ENCODE results near the gene PAGR1. TPM values are rescaled to one million over a fixed set of nuclear protein-coding genes. Genes with fewer than 3 reads are reported as not detected.

PAGR1 gene
- total and polyA plus RNA-seq, 4 donors = 7.3 to 18.7 (median 14.0) TPM

DNA sequence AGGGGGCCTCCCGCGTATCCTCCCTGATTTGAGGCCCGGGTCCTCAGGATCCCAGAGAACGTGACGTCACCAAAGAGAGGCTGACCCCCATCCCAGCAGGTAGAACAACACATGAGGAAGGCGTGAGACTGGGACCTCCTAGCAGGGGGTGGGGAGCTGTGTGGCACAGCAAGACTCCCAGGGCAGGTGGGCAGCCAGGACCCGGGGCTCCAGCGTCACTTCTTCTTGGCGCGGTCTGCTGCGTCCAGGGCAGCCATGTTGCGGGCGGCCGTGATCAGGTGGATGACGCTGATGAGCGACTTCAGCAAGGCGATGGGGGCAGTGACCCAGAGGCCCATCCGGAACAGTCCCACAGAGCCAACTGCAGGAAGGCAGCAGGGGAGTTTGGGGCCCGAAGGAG is 43.0 kb downstream of the PAGR1 start:
- peaks cover 0 to 19% (median 8%) of the 10 kb centered on the region in 4 donors for H3K36me3 ChIP-seq (ENCODE audit: control insufficient read depth in 4 of 4, insufficient read depth in 3 of 4, low read depth in 1 of 4, low read length in 3 of 4)
- no peak for TF ChIP-seq GABPA (IDR thresholded peaks at IDR 0.05 in 1 of 2, conservative IDR thresholded peaks at IDR 0.05 in 1 of 2)
- WGBS = 92% methylated on average over 19 of the region's 19 CpGs
- H3K27me3 ChIP-seq (ENCODE audit: control insufficient read depth in 4 of 4, insufficient read depth in 4 of 4, low read length in 3 of 4) = no peaks in the 10 kb centered on the region
- H3K4me1 ChIP-seq (ENCODE audit: control insufficient read depth in 4 of 4, insufficient read depth in 4 of 4, low read length in 3 of 4) = peaks cover 7 to 36% (median 22%) of the 10 kb centered on the region in 4 donors
- H3K27ac ChIP-seq (ENCODE audit: low read depth in 1 of 2, low read length in 2 of 2) = no peak overlapping the region
- H3K9me3 ChIP-seq (ENCODE audit: control insufficient read depth in 4 of 4, low read length in 3 of 4) = no peaks in the 10 kb centered on the region
- no peak for DNase-seq (ENCODE audit: low spot score)
- no peak overlapping the region for H3K9ac ChIP-seq (ENCODE audit: low read depth in 1 of 2, low read length in 2 of 2)
- no peak overlapping the region for H3K4me3 ChIP-seq (ENCODE audit: low read depth in 1 of 3, low read length in 3 of 3)

DNA sequence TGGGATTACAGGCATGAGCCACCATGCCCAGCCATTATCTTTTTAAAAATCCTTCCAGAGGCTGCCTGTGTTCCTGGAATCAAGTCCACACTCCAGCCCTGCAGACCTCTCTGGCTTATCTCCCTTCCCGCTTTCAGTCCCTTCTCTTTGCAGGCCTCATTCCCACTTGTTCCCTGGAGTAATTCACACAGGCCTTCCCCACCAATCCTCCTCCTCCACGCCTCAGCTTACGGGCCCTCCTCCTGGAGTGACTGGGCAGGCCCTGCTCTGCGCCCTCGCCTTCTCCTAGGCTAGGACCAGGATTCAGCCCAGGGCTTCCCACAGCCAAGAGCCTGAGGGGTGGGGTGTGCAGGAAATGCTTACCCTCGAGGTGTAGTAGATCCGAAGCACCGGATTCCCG is 44.3 kb downstream of the PAGR1 start:
- peaks cover 0 to 19% (median 8%) of the 10 kb centered on the region in 4 donors for H3K36me3 ChIP-seq (ENCODE audit: control insufficient read depth in 4 of 4, insufficient read depth in 3 of 4, low read depth in 1 of 4, low read length in 3 of 4)
- H3K27ac ChIP-seq (ENCODE audit: low read depth in 1 of 2, low read length in 2 of 2) = no peak overlapping the region
- WGBS = 96% methylated on average over 9 of the region's 9 CpGs
- no peak overlapping the region for H3K4me3 ChIP-seq (ENCODE audit: low read depth in 1 of 3, low read length in 3 of 3)
- no peak overlapping the region for H3K9ac ChIP-seq (ENCODE audit: low read depth in 1 of 2, low read length in 2 of 2)
- DNase-seq (ENCODE audit: low spot score) = no peak
- no peak for TF ChIP-seq EGR1 (IDR thresholded peaks at IDR 0.05; ENCODE audit: low read depth in 2 of 2)
- TF ChIP-seq, protein P1, sequence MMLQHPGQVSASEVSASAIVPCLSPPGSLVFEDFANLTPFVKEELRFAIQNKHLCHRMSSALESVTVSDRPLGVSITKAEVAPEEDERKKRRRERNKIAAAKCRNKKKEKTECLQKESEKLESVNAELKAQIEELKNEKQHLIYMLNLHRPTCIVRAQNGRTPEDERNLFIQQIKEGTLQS (IDR thresholded peaks at IDR 0.05) = no peak
- no peak for TF ChIP-seq NR2F2 (IDR thresholded peaks at IDR 0.05)
- TF ChIP-seq, protein P2, sequence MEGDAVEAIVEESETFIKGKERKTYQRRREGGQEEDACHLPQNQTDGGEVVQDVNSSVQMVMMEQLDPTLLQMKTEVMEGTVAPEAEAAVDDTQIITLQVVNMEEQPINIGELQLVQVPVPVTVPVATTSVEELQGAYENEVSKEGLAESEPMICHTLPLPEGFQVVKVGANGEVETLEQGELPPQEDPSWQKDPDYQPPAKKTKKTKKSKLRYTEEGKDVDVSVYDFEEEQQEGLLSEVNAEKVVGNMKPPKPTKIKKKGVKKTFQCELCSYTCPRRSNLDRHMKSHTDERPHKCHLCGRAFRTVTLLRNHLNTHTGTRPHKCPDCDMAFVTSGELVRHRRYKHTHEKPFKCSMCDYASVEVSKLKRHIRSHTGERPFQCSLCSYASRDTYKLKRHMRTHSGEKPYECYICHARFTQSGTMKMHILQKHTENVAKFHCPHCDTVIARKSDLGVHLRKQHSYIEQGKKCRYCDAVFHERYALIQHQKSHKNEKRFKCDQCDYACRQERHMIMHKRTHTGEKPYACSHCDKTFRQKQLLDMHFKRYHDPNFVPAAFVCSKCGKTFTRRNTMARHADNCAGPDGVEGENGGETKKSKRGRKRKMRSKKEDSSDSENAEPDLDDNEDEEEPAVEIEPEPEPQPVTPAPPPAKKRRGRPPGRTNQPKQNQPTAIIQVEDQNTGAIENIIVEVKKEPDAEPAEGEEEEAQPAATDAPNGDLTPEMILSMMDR (IDR thresholded peaks at IDR 0.05; ENCODE audit: low read depth, low read length, missing input control) = no peak
- TF ChIP-seq, protein P3, sequence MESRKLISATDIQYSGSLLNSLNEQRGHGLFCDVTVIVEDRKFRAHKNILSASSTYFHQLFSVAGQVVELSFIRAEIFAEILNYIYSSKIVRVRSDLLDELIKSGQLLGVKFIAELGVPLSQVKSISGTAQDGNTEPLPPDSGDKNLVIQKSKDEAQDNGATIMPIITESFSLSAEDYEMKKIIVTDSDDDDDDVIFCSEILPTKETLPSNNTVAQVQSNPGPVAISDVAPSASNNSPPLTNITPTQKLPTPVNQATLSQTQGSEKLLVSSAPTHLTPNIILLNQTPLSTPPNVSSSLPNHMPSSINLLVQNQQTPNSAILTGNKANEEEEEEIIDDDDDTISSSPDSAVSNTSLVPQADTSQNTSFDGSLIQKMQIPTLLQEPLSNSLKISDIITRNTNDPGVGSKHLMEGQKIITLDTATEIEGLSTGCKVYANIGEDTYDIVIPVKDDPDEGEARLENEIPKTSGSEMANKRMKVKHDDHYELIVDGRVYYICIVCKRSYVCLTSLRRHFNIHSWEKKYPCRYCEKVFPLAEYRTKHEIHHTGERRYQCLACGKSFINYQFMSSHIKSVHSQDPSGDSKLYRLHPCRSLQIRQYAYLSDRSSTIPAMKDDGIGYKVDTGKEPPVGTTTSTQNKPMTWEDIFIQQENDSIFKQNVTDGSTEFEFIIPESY (IDR thresholded peaks at IDR 0.05) = no peak
- no peak for TF ChIP-seq HNF4G (IDR thresholded peaks at IDR 0.05)
- no peak for TF ChIP-seq GABPA (IDR thresholded peaks at IDR 0.05 in 1 of 2, conservative IDR thresholded peaks at IDR 0.05 in 1 of 2)
- peaks cover 7 to 36% (median 22%) of the 10 kb centered on the region in 4 donors for H3K4me1 ChIP-seq (ENCODE audit: control insufficient read depth in 4 of 4, insufficient read depth in 4 of 4, low read length in 3 of 4)
- H3K27me3 ChIP-seq (ENCODE audit: control insufficient read depth in 4 of 4, insufficient read depth in 4 of 4, low read length in 3 of 4) = no peaks in the 10 kb centered on the region
- H3K9me3 ChIP-seq (ENCODE audit: control insufficient read depth in 4 of 4, low read length in 3 of 4) = no peaks in the 10 kb centered on the region

DNA sequence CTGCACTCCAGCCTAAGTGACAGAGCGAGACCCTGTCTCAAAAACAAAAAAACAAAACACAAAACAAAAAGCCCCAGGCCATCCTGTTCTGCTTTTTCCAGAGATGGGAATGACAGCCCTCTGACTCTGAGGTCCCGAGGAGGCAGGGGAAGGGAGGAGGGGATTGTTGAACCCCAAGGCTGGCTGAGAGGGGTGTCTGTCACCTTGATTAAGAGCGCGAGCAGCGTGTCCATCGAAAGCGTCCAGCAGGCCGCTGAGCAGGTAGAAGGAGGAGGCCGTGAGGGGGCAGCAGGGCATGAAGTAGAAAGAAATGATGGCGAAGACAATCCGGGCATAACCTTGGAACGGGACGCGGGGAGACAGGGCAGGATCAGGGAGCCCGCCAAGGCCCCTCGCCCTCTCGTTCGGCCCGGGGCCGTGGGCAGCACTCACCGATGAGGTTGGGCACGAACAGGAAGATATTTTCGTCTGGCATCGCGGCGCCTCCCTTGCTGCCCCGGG is 46.5 kb downstream of the PAGR1 start:
- H3K36me3 ChIP-seq (ENCODE audit: control insufficient read depth in 4 of 4, insufficient read depth in 3 of 4, low read depth in 1 of 4, low read length in 3 of 4) = peaks cover 0 to 19% (median 8%) of the 10 kb centered on the region in 4 donors
- peak overlapping the region; percentile 88 to 95 for H3K27ac ChIP-seq (ENCODE audit: low read depth in 1 of 2, low read length in 2 of 2)
- no peaks in the 10 kb centered on the region for H3K9me3 ChIP-seq (ENCODE audit: control insufficient read depth in 4 of 4, low read length in 3 of 4)
- no peaks in the 10 kb centered on the region for H3K27me3 ChIP-seq (ENCODE audit: control insufficient read depth in 4 of 4, insufficient read depth in 4 of 4, low read length in 3 of 4)
- peak; percentile 45 for DNase-seq (ENCODE audit: low spot score)
- 3% methylated on average over 27 of the region's 27 CpGs for WGBS
- H3K9ac ChIP-seq (ENCODE audit: low read depth in 1 of 2, low read length in 2 of 2) = peak overlapping the region; percentile 56 to 97
- H3K4me3 ChIP-seq (ENCODE audit: low read depth in 1 of 3, low read length in 3 of 3) = peak overlapping the region; percentile 87 to 98 (median 93)
- H3K4me1 ChIP-seq (ENCODE audit: control insufficient read depth in 4 of 4, insufficient read depth in 4 of 4, low read length in 3 of 4) = peaks cover 7 to 36% (median 22%) of the 10 kb centered on the region in 4 donors
- no peak for TF ChIP-seq HNF4G (IDR thresholded peaks at IDR 0.05)
- TF ChIP-seq, protein P4, sequence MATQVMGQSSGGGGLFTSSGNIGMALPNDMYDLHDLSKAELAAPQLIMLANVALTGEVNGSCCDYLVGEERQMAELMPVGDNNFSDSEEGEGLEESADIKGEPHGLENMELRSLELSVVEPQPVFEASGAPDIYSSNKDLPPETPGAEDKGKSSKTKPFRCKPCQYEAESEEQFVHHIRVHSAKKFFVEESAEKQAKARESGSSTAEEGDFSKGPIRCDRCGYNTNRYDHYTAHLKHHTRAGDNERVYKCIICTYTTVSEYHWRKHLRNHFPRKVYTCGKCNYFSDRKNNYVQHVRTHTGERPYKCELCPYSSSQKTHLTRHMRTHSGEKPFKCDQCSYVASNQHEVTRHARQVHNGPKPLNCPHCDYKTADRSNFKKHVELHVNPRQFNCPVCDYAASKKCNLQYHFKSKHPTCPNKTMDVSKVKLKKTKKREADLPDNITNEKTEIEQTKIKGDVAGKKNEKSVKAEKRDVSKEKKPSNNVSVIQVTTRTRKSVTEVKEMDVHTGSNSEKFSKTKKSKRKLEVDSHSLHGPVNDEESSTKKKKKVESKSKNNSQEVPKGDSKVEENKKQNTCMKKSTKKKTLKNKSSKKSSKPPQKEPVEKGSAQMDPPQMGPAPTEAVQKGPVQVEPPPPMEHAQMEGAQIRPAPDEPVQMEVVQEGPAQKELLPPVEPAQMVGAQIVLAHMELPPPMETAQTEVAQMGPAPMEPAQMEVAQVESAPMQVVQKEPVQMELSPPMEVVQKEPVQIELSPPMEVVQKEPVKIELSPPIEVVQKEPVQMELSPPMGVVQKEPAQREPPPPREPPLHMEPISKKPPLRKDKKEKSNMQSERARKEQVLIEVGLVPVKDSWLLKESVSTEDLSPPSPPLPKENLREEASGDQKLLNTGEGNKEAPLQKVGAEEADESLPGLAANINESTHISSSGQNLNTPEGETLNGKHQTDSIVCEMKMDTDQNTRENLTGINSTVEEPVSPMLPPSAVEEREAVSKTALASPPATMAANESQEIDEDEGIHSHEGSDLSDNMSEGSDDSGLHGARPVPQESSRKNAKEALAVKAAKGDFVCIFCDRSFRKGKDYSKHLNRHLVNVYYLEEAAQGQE (IDR thresholded peaks at IDR 0.05) = no peak
- TF ChIP-seq, protein P5, sequence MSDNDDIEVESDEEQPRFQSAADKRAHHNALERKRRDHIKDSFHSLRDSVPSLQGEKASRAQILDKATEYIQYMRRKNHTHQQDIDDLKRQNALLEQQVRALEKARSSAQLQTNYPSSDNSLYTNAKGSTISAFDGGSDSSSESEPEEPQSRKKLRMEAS (IDR thresholded peaks at IDR 0.05) = no peak
- TF ChIP-seq GABPA (IDR thresholded peaks at IDR 0.05 in 1 of 2, conservative IDR thresholded peaks at IDR 0.05 in 1 of 2) = no peak
- no peak for TF ChIP-seq JUND (IDR thresholded peaks at IDR 0.05)
- TF ChIP-seq EGR1 (IDR thresholded peaks at IDR 0.05; ENCODE audit: low read depth in 2 of 2) = no peak
- no peak for TF ChIP-seq RXRA (IDR thresholded peaks at IDR 0.05)
- TF ChIP-seq, protein P2 (IDR thresholded peaks at IDR 0.05; ENCODE audit: low read depth, low read length, missing input control) = no peak

Data from liver (tissue), 9 donors.